OCI-LY7 (cell line): ENCODE data around the gene EHD3.

Source experiments
- CTCF ChIP-seq: fragments of 200-600 bp; sonication (generic); conservative IDR thresholded peaks from 2 replicates; pipeline ENCODE4 v1.5.1; 2014; ENCODE audit warnings: mild to moderate bottlenecking, antibody characterized with exemption, low read length, moderate library complexity, mixed read lengths
- EZH2phosphoT487 ChIP-seq: fragments of 200-600 bp; sonication (generic); IDR thresholded peaks from 2 replicates; pipeline ENCODE4 v1.6.1; 2018; ENCODE audit warnings: low read depth, borderline replicate concordance, mild to moderate bottlenecking, mixed run types, antibody characterized with exemption, low read length, moderate library complexity, mixed read lengths

- TF ChIP-seq CTCF = no peak
- no peak for TF ChIP-seq EZH2phosphoT487
Measured at GRCh38 chr2:31265234-31265633, 31.3 kb downstream of the EHD3 start.
